GM23338 (cell line): Measurements from ENCODE around the gene CRYGD. TPM values are rescaled to one million over a fixed set of nuclear protein-coding genes. Genes with fewer than 3 reads are reported as not detected.

ENCODE experiments used
- ATAC-seq: fragments of 200-7000 bp; cut with Tn5 transposase; 3 replicates; pipeline ENCODE4 v1.9.1; 2020
- DNase-seq: peaks from one replicate; pipeline ENCODE4 v3.0.0-alpha.2; 2015; ENCODE audit warnings: low spot score
- H2AFZ ChIP-seq: fragments of 200-600 bp; sonication (generic); 2 replicates; pipeline ENCODE4 v1.8.0; 2016; ENCODE audit warnings: antibody characterized with exemption, mild to moderate bottlenecking, moderate library complexity
- H3F3A ChIP-seq: fragments of 200-600 bp; sonication (generic); replicated peaks from 2 replicates; pipeline ENCODE4 v1.8.0; 2017; ENCODE audit warnings: antibody characterized with exemption, mixed run types, low read depth
- H3K27ac ChIP-seq: fragments of 200-600 bp; sonication (generic); 2 replicates; pipeline ENCODE4 v1.6.1; 2016; ENCODE audit warnings: low read depth
- H3K27me3 ChIP-seq: fragments of 200-600 bp; sonication (generic); 2 replicates; pipeline ENCODE4 v1.8.0; 2016; ENCODE audit warnings: mild to moderate bottlenecking, mixed run types, moderate library complexity; ENCODE audit not compliant: insufficient read depth
- H3K36me3 ChIP-seq: fragments of 200-600 bp; sonication (generic); 2 replicates; pipeline ENCODE4 v1.8.0; 2016; ENCODE audit warnings: mild to moderate bottlenecking; ENCODE audit not compliant: insufficient read depth
- H3K4me1 ChIP-seq: fragments of 200-600 bp; sonication (generic); 2 replicates; pipeline ENCODE4 v1.8.0; 2016; ENCODE audit warnings: mild to moderate bottlenecking, moderate library complexity; ENCODE audit not compliant: insufficient read depth
- H3K4me2 ChIP-seq: fragments of 200-600 bp; sonication (generic); 2 replicates; pipeline ENCODE4 v1.7.1; 2017; ENCODE audit warnings: mixed run types
- H3K4me3 ChIP-seq: fragments of 200-600 bp; sonication (generic); 2 replicates; pipeline ENCODE4 v1.6.1; 2016; ENCODE audit warnings: mixed run types
- H3K79me2 ChIP-seq: fragments of 200-600 bp; sonication (generic); replicated peaks from 2 replicates; pipeline ENCODE4 v1.8.0; 2017; ENCODE audit warnings: mild to moderate bottlenecking; ENCODE audit not compliant: insufficient read depth
- H3K9me2 ChIP-seq: fragments of 200-600 bp; sonication (generic); 2 replicates; pipeline ENCODE4 v1.8.0; 2017; ENCODE audit not compliant: insufficient read depth
- H4K20me1 ChIP-seq: fragments of 200-600 bp; sonication (generic); replicated peaks from 2 replicates; pipeline ENCODE4 v1.8.0; 2017; ENCODE audit warnings: mild to moderate bottlenecking; ENCODE audit not compliant: insufficient read depth
- H3K27ac Mint-ChIP-seq: 2 replicates; pipeline ENCODE4 v1.8.0; 2020; ENCODE audit warnings: inconsistent platforms, mild to moderate bottlenecking, moderate library complexity, mixed read lengths
- H3K27me3 Mint-ChIP-seq: 3 replicates; pipeline ENCODE4 v1.8.0; 2022; ENCODE audit warnings: low read depth, mild to moderate bottlenecking, moderate library complexity, mixed read lengths, inconsistent platforms; ENCODE audit not compliant: insufficient read depth, poor library complexity
- H3K36me3 Mint-ChIP-seq: 3 replicates; pipeline ENCODE4 v1.8.0; 2021; ENCODE audit warnings: low read depth, mild to moderate bottlenecking, inconsistent platforms, moderate library complexity, mixed read lengths
- H3K4me1 Mint-ChIP-seq: 3 replicates; pipeline ENCODE4 v1.8.0; 2020; ENCODE audit warnings: mild to moderate bottlenecking, inconsistent platforms, mixed read lengths
- H3K4me3 Mint-ChIP-seq: 3 replicates; pipeline ENCODE4 v1.8.0; 2021; ENCODE audit warnings: moderate library complexity, mild to moderate bottlenecking, inconsistent platforms, mixed read lengths
- H3K9me3 Mint-ChIP-seq: 3 replicates; pipeline ENCODE4 v1.8.0; 2020; ENCODE audit warnings: moderate library complexity, mild to moderate bottlenecking, inconsistent platforms, mixed read lengths
- JUNB ChIP-seq: IDR thresholded peaks from one replicate; pipeline ENCODE4 v1.6.1; 2016; ENCODE audit warnings: antibody characterized with exemption; ENCODE audit not compliant: unreplicated experiment
- NANOG ChIP-seq: IDR thresholded peaks from 2 replicates; pipeline ENCODE4 v1.6.1; 2016; ENCODE audit warnings: antibody characterized with exemption, borderline replicate concordance
- ZNF331 ChIP-seq: fragments of 250-450 bp; sonication (Bioruptor Pico); IDR thresholded peaks from 2 replicates; pipeline ENCODE4 v1.5.0; 2020; ENCODE audit warnings: low read depth, mild to moderate bottlenecking, moderate library complexity
- polyA plus RNA-seq: library from polyadenylated mRNA; unstranded; fragments of >200 nt; fragmentation: Nextera tagmentation; extraction: Ambion mirVana; gene quantifications from 2 replicates; pipeline ENCODE4 v1.2.1, GENCODE V29; 2016
- total RNA-seq: library from RNA; depleted of rRNA; stranded (reverse); fragments of >200 nt; shearing (Covaris generic); gene quantifications from 2 replicates; pipeline ENCODE4 v1.2.3, GENCODE V29; 2014
- TF ChIP-seq, protein P1 (sequence below), 2 experiments: fragments of 200-600 bp in 1 of 2; sonication (generic) in 1 of 2; conservative IDR thresholded peaks; 2 replicates each; pipeline versions ENCODE4 v1.5.1 to v1.6.1; 2016 to 2017; ENCODE audit warnings: antibody characterized with exemption in 2 of 2, low read depth in 2 of 2, mild to moderate bottlenecking in 2 of 2, moderate library complexity in 1 of 2
- TF ChIP-seq, protein P2 (sequence below): IDR thresholded peaks from 2 replicates; pipeline ENCODE4 v1.6.1; 2016; ENCODE audit warnings: antibody characterized with exemption

CRYGD gene
- total and polyA plus RNA-seq, 2 experiments from 2014 or later = 3.4 to 23.9 TPM

- Mint-ChIP-seq H3K9me3 (peaks cover 14% of the 10 kb centered on the region), H3K27me3 (peaks cover 5% of the 10 kb centered on the region), H3K36me3 (peaks cover 10% of the 10 kb centered on the region), H3K4me1 (peaks cover 13% of the 10 kb centered on the region), H3K27ac (no peak overlapping the region), H3K4me3 (no peak overlapping the region)
- H3K36me3 ChIP-seq = peaks cover 7% of the 10 kb centered on the region
- H4K20me1 ChIP-seq = no peaks in the 10 kb centered on the region
- no peaks in the 10 kb centered on the region for H3F3A ChIP-seq
- H3K27me3 ChIP-seq = no peaks in the 10 kb centered on the region
- no peak overlapping the region for H3K27ac ChIP-seq
- H3K79me2 ChIP-seq = no peaks in the 10 kb centered on the region
- no peak for TF ChIP-seq JUNB
- TF ChIP-seq, protein P1, sequence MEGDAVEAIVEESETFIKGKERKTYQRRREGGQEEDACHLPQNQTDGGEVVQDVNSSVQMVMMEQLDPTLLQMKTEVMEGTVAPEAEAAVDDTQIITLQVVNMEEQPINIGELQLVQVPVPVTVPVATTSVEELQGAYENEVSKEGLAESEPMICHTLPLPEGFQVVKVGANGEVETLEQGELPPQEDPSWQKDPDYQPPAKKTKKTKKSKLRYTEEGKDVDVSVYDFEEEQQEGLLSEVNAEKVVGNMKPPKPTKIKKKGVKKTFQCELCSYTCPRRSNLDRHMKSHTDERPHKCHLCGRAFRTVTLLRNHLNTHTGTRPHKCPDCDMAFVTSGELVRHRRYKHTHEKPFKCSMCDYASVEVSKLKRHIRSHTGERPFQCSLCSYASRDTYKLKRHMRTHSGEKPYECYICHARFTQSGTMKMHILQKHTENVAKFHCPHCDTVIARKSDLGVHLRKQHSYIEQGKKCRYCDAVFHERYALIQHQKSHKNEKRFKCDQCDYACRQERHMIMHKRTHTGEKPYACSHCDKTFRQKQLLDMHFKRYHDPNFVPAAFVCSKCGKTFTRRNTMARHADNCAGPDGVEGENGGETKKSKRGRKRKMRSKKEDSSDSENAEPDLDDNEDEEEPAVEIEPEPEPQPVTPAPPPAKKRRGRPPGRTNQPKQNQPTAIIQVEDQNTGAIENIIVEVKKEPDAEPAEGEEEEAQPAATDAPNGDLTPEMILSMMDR (conservative IDR thresholded peaks at IDR 0.05; ENCODE audit: low read depth in 2 of 2) = peak; percentile 62 to 72
- no peak for TF ChIP-seq ZNF331 (CRISPR knock-in tag)
- H3K4me1 ChIP-seq = peaks cover 20% of the 10 kb centered on the region
- no peak; the same call in 2 of the 3 replicates for ATAC-seq
- peaks cover 7% of the 10 kb centered on the region; the same call in 1 of the 2 replicates for H3K9me2 ChIP-seq
- H2AFZ ChIP-seq = no peak overlapping the region
- peak; percentile 64 for DNase-seq
- no peak overlapping the region for H3K4me3 ChIP-seq
- H3K4me2 ChIP-seq = no peak overlapping the region; the same call in 1 of the 2 replicates
Observed at GRCh38 chr2:208148803-208149202, 24.5 kb upstream of the CRYGD start.

- no peak overlapping the region for H3K4me3 ChIP-seq
- no peak overlapping the region for H3K27ac Mint-ChIP-seq
Observed at GRCh38 chr2:208147759-208148158, 23.4 kb upstream of the CRYGD start.

More at GRCh38 chr2:208147759-208148158, 23.4 kb upstream of the CRYGD start:
- Histone ChIP-seq H3K4me2 (no peak overlapping the region), H3K36me3 (peaks cover 7% of the 10 kb centered on the region), H3K27me3 (no peaks in the 10 kb centered on the region), H2AFZ (no peak overlapping the region), H3K4me1 (peaks cover 26% of the 10 kb centered on the region), H3F3A (no peaks in the 10 kb centered on the region), H3K79me2 (no peaks in the 10 kb centered on the region), H3K27ac (no peak overlapping the region), H4K20me1 (no peaks in the 10 kb centered on the region), H3K9me2 (0 out of 2 replicates have a peak, but pooled peaks cover 4% of the 10 kb centered on the region)
- peaks cover 5% of the 10 kb centered on the region for H3K27me3 Mint-ChIP-seq
- ATAC-seq (peak; percentile 54), DNase-seq (peak; percentile 20)
- peaks cover 21% of the 10 kb centered on the region for H3K4me1 Mint-ChIP-seq
- TF ChIP-seq NANOG = no peak
- TF ChIP-seq, protein P2, sequence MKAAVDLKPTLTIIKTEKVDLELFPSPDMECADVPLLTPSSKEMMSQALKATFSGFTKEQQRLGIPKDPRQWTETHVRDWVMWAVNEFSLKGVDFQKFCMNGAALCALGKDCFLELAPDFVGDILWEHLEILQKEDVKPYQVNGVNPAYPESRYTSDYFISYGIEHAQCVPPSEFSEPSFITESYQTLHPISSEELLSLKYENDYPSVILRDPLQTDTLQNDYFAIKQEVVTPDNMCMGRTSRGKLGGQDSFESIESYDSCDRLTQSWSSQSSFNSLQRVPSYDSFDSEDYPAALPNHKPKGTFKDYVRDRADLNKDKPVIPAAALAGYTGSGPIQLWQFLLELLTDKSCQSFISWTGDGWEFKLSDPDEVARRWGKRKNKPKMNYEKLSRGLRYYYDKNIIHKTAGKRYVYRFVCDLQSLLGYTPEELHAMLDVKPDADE = no peak
- TF ChIP-seq, protein P1 (conservative IDR thresholded peaks at IDR 0.05; ENCODE audit: low read depth in 2 of 2) = peak; percentile 18 to 60; a peak in 3 of 4 replicates
- peaks cover 10% of the 10 kb centered on the region for H3K36me3 Mint-ChIP-seq
- no peak overlapping the region for H3K4me3 Mint-ChIP-seq
- peaks cover 14% of the 10 kb centered on the region for H3K9me3 Mint-ChIP-seq
